AG09319 (cell line): ENCODE results near the gene LMF2.

Source experiments
- DNase-seq: peaks from one replicate; pipeline ENCODE4 v3.0.0-alpha.2; 2010; ENCODE audit warnings: low read depth; ENCODE audit errors: extremely low read depth
- CTCF ChIP-seq: IDR thresholded peaks from 2 replicates; pipeline ENCODE4 v1.5.1; 2011; ENCODE audit warnings: low read depth, mild to moderate bottlenecking, inconsistent platforms, low read length, moderate library complexity

Gene LMF2

GRCh38 chr22:50455201-50455600, 52.3 kb downstream of the LMF2 start:
- no peak for DNase-seq
- no peak for TF ChIP-seq CTCF

GRCh38 chr22:50454556-50455075, 52.9 kb downstream of the LMF2 start:
- no peak for TF ChIP-seq CTCF
- no peak for DNase-seq
